ENCODE data around the gene WDR43.

The WDR43 gene

DNA sequence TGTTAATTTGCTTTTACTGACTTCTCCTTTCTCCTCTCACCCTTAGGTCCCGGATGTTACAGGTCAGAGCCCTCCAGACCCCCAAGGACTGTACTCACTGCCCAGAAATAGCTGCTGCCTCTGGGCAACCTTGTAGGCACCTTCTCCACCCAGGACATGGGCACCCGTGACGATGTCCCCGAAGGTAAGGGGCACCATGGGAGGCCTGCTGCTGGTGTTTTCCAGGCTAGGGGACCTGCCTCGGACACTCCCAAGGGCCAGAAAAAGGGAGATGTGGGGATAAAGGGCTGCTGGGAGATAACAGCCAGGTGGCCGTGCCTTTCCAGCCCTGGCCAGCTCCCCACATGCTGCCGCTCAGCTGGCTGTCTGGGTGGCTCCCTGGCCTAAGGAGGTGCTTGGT lies 100.2 kb downstream of the WDR43 start:
- DNase-seq, result no peak

DNA sequence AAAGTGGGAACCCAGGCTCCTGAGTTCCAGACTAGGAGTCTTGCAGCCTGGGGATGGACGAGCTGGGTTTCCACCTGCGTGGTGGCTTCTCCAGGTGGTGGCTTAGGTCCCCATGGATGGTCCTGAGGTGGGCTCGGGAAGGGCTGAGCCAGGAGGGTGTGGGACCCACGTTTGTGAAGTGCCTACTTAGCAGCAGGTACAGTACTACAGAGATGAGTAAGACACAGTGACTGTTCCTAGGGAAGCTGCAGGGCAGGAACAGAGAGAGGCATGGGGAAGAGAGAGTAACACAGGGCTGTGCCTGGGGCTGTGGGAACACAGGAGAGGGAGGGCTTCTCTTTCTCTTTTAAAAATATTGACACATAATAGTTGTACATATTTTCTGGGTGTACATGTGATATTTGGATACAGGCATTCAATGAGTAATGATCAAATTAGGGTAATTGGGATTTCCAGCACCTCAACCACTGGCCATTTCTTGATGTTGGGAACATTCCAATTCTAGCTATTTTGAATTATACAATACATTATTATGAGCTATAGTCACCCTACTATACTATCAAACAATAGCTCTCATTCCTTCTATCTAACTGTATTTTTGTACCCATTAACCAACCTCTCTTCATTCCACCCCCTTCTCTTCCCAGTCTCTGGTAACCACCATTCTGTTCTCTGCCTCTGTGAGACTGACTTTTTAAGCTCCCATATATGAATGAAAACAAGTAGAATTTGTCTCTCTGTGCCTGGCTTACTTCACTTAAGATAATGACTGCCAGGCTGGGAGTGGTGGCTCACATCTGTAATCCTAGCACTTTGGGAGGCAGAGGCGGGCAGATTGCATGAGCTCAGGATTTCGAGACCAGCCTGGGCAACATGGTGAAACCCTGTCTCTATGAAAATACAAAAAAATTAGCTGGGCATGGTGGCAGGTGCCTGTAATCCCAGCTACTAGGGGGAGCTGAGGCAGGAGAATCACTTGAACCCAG lies 101.6 kb downstream of the WDR43 start:
- DNase-seq, result no peak

DNA sequence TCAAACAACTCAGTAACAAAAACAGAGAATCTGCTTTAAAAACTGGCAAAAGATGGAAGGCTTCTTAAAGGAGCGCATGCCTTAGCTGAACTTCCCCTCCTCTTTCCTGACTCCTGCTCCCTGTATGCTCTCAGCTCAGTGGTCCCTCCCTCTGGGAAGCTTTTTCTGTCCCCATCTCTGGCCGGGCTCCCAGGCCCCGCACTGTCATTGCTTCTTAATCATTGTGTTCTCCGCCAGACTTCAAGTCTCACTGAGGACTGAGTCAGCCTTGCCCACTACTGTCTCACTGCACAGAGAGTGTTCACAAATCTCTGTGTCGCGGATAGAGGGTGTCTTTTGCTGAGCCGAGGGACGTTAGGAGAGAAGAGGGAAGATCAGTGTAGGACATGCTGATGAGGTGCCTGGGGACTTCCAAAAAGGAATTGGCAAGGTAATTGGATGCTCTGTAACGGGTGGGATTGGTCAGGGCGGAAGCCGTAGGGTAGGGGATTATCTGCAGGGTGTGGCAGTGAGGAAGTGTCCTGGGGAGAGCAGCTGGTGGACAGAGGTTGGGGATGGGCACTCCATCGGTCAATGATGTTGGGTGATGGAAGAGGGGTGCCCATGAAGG lies 102.9 kb downstream of the WDR43 start:
- DNase-seq, result no peak

All from CD4-positive, alpha-beta T cell treated with Interleukin-6 for 4 hours (primary cell).